ENCODE data around the gene PRM3. TPM values are rescaled to one million over a fixed set of nuclear protein-coding genes. Genes with fewer than 3 reads are reported as not detected.

PRM3 gene
- total and polyA plus RNA-seq, 8 donors, result not detected

DNA sequence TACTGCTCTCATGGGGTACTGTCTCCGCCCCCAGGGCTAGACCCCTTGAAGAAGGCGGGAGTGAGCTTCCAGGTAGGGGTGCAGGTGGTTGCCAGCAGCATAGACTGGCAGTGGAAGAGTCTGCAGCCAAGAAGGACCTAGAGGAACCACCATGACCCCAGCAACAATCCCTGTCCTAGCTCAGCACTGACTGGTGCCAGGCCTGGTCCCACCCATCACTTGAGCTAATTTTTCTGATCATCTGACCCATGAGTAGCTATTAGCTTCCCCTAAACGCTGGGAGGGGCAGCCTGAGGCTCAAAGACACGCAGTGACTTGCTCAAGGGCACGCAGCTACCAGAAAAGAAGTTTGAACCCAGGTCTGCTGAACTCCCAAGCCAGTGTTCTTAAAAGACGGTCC lies 945 bp downstream of the PRM3 start:
- WGBS, 2 donors, result 75 to 78% methylated on average over 6 of the region's 6 CpGs
- no peak for FAIRE-seq
- Histone ChIP-seq H3K9me3 (no peaks in the 10 kb centered on the region), H3K36me3 (no peaks in the 10 kb centered on the region), H3K27me3 (no peaks in the 10 kb centered on the region), H3K4me1 (no peaks in the 10 kb centered on the region), H3K4me3 (no peak overlapping the region), H3K27ac (no peak overlapping the region)
- TF ChIP-seq, protein P1, sequence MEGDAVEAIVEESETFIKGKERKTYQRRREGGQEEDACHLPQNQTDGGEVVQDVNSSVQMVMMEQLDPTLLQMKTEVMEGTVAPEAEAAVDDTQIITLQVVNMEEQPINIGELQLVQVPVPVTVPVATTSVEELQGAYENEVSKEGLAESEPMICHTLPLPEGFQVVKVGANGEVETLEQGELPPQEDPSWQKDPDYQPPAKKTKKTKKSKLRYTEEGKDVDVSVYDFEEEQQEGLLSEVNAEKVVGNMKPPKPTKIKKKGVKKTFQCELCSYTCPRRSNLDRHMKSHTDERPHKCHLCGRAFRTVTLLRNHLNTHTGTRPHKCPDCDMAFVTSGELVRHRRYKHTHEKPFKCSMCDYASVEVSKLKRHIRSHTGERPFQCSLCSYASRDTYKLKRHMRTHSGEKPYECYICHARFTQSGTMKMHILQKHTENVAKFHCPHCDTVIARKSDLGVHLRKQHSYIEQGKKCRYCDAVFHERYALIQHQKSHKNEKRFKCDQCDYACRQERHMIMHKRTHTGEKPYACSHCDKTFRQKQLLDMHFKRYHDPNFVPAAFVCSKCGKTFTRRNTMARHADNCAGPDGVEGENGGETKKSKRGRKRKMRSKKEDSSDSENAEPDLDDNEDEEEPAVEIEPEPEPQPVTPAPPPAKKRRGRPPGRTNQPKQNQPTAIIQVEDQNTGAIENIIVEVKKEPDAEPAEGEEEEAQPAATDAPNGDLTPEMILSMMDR (IDR thresholded peaks at IDR 0.05), result no peak
- no peak for ATAC-seq
- DNase-seq, result no peak
- intact Hi-C loops (cut with DNase I), result no loop called here

DNA sequence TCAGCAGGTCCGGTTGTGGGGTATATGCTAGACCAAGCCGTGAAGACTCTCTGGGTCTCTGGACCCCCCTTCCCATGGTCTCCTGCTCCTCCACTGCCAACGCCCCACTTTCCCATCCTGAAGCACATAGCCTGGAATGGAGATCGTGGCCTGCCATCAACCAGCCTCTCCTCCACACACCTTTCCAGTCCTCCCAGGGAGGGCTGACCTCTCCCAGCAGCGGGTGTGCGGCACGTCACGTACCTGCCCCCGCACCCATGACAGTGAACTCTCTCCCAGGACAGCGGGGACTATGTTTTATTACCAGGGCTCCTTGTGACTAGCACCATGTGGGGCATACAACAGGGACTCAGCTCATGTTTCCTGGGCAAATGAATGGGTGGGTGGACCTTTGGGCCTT lies 1.8 kb downstream of the PRM3 start:
- H3K27me3 ChIP-seq, result no peaks in the 10 kb centered on the region
- ATAC-seq (no peak), FAIRE-seq (no peak), DNase-seq (no peak)
- H3K36me3 ChIP-seq, result no peaks in the 10 kb centered on the region
- H3K9me3 ChIP-seq, result no peaks in the 10 kb centered on the region
- TF ChIP-seq, protein P1 (IDR thresholded peaks at IDR 0.05), result no peak
- no peaks in the 10 kb centered on the region for H3K4me1 ChIP-seq
- intact Hi-C loops (cut with DNase I), result no loop called here
- H3K4me3 ChIP-seq, result no peak overlapping the region
- whole genome bisulfite sequencing, 2 donors, result 86 to 93% methylated on average over 10 of the region's 10 CpGs
- H3K27ac ChIP-seq, result no peak overlapping the region

DNA sequence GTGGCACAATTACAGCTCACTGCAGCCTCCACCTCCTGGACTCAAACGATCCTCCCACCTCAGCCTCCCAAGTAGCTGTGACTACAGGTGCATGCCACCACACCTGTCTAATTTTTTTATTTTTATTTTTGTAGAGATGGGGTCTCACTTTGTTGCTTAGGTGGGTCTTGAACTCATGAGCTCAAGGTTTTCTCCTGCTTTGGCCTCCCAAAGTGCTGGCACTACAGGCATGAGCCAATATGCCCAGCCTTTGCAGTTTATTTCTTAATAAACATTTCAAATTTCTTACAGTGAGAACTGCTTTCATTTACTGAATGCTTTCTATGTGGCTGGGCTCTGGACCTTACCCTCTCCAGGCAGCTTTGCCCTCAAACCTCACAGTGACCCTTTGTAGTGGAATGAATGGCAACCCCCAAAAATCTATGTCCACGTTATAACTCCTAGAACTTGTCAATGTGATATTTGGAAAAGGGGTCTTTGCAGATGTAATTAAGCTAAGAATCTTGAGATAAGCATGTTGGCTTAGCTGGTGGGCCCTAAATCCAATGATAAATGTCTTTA lies 2.7 kb downstream of the PRM3 start:
- H3K27me3 ChIP-seq, result no peaks in the 10 kb centered on the region
- FAIRE-seq (no peak), DNase-seq (no peak), ATAC-seq (no peak)
- WGBS, 2 donors, result 84 to 95% methylated on average over 2 of the region's 2 CpGs
- no peaks in the 10 kb centered on the region for H3K36me3 ChIP-seq
- H3K4me1 ChIP-seq, result peaks cover 0 to 3% (median 0%) of the 10 kb centered on the region in 3 donors
- TF ChIP-seq, protein P1 (IDR thresholded peaks at IDR 0.05), result no peak
- intact Hi-C loops (cut with DNase I), result no loop called here
- H3K27ac ChIP-seq, result no peak overlapping the region
- no peaks in the 10 kb centered on the region for H3K9me3 ChIP-seq
- H3K4me3 ChIP-seq, result no peak overlapping the region

DNA sequence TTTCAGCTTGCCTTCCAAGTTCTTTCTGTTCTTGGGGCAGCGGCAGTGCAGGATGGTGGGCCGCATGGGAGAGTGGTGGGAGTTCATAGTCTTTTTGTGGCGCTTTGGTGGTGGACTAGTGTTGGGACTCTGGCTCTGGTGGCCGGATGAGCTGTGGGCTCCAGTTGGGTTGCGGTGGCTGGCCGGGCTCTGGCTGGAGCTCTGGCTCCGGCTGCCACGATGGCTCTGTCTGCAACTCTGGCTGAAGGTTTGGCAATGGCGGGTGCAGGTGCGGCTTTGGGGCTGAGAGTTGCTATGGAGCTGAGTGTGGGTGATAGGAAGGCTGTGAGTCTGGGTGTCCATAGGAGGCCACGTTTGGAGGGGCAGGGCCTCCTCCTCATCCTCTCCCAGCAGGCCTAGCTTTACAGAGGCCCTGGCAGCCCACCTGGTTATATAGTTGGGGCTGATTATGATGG lies 4.5 kb downstream of the PRM3 start, which contains the start of gene TNP2:
Gene TNP2 (minus strand): TSS at position 405 of the 455 bp plus-strand sequence. CDS start 63 bp downstream, at position 342.
- Histone ChIP-seq H3K36me3 (no peaks in the 10 kb centered on the region), H3K27me3 (no peaks in the 10 kb centered on the region), H3K9me3 (no peaks in the 10 kb centered on the region), H3K27ac (no peak within 1 kb of the TSS), H3K4me1 (peaks cover 0 to 3% (median 0%) of the 10 kb centered on the region in 3 donors), H3K4me3 (no peak within 1 kb of the TSS)
- 91 to 93% methylated on average over 11 of the region's 11 CpGs for WGBS, 2 donors
- no peak for ATAC-seq
- DNase-seq, result no peak
- intact Hi-C loops (cut with DNase I), result no loop called here
- TF ChIP-seq, protein P1 (IDR thresholded peaks at IDR 0.05), result no peak
- FAIRE-seq, result no peak

DNA sequence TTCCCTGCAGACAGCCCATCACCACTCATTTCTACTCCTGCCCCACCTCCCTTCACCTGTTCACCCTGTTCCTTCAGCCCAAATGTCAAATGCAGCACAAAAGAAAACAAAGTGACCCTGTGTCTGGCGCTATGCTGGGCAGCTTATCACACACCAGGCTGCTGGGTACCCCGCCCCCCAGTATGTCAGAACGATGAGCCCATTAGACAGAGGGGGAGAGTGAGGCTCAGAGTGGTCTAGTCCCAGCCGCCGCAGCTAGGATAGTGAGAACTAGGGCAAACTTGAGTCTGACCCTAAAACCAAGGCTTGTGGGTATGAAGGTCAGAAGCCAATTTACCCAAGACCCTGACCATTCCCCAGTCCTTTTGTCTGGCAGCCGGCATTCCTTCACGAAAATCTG lies 8.3 kb downstream of the PRM3 start:
- ATAC-seq (peak in 2 of 4 donors; percentile 15 to 31), DNase-seq (no peak), FAIRE-seq (no peak)
- Histone ChIP-seq H3K36me3 (no peaks in the 10 kb centered on the region), H3K27ac (peak overlapping the region in 1 of 4 donors; percentile 33), H3K4me1 (peaks cover 0 to 3% (median 0%) of the 10 kb centered on the region in 3 donors), H3K27me3 (no peaks in the 10 kb centered on the region), H3K4me3 (no peak overlapping the region), H3K9me3 (no peaks in the 10 kb centered on the region)
- intact Hi-C loops (cut with DNase I), result no loop called here
- TF ChIP-seq, protein P1 (IDR thresholded peaks at IDR 0.05), result no peak
- WGBS, 2 donors, result 69 to 72% methylated on average over 7 of the region's 7 CpGs

Data from pancreas (tissue), 10 donors.